ENCODE results near the gene OTUD5.
"Not testable (repeated sequence)": the region's sequence is repeated elsewhere in the genome, so short reads cannot be mapped to it uniquely, and the experiment has no call there.

Gene OTUD5

GRCh38 chrX:48957477-48957826, at the start of gene OTUD5:
Gene OTUD5, minus strand, starts transcription at chrX:48957607. Its CDS starts 37 bp downstream, at chrX:48957570.
- DNase-seq (ENCODE audit: low read depth in 1 of 2, low spot score in 1 of 2) = peak; percentile 52 to 54

GRCh38 chrX:49003696-49004095, 46.3 kb upstream of the OTUD5 start:
- no peak for DNase-seq (ENCODE audit: low read depth in 1 of 2, low spot score in 1 of 2)

- peak; percentile 56 to 65 for DNase-seq (ENCODE audit: low read depth in 1 of 2, low spot score in 1 of 2)
Measured at GRCh38 chrX:49002091-49002935, 44.9 kb upstream of the OTUD5 start, which contains the start of gene GRIPAP1. Gene GRIPAP1, minus strand, starts transcription at chrX:49002264. Its CDS starts 35 bp downstream, at chrX:49002229.

- peak in 1 of 2 donors; percentile 19 for DNase-seq (ENCODE audit: low read depth in 1 of 2, low spot score in 1 of 2)
Measured at GRCh38 chrX:49001521-49002090, 44.2 kb upstream of the OTUD5 start.

- DNase-seq (ENCODE audit: low read depth in 1 of 2, low spot score in 1 of 2) = no peak
Measured at GRCh38 chrX:49000636-49001035, 43.2 kb upstream of the OTUD5 start.

- no peak for DNase-seq (ENCODE audit: low read depth in 1 of 2, low spot score in 1 of 2)
Measured at GRCh38 chrX:48999030-48999429, 41.6 kb upstream of the OTUD5 start.

GRCh38 chrX:48998391-48998790, 41.0 kb upstream of the OTUD5 start:
- DNase-seq (ENCODE audit: low read depth in 1 of 2, low spot score in 1 of 2) = no peak

- DNase-seq (ENCODE audit: low read depth in 1 of 2, low spot score in 1 of 2) = no peak
Measured at GRCh38 chrX:48997865-48998264, 40.5 kb upstream of the OTUD5 start.

GRCh38 chrX:48997455-48997854, 40.0 kb upstream of the OTUD5 start:
- no peak for DNase-seq (ENCODE audit: low read depth in 1 of 2, low spot score in 1 of 2)

GRCh38 chrX:48996969-48997368, 39.6 kb upstream of the OTUD5 start:
- DNase-seq (ENCODE audit: low read depth in 1 of 2, low spot score in 1 of 2) = no peak

- no peak for DNase-seq (ENCODE audit: low read depth in 1 of 2, low spot score in 1 of 2)
Measured at GRCh38 chrX:48992341-48992740, 34.9 kb upstream of the OTUD5 start.

- DNase-seq (ENCODE audit: low read depth in 1 of 2, low spot score in 1 of 2) = no peak
Measured at GRCh38 chrX:48989483-48989882, 32.1 kb upstream of the OTUD5 start.

GRCh38 chrX:48983896-48984295, 26.5 kb upstream of the OTUD5 start:
- no peak for DNase-seq (ENCODE audit: low read depth in 1 of 2, low spot score in 1 of 2)

GRCh38 chrX:48983081-48983480, 25.7 kb upstream of the OTUD5 start:
- no peak for DNase-seq (ENCODE audit: low read depth in 1 of 2, low spot score in 1 of 2)

GRCh38 chrX:48981178-48981577, 23.8 kb upstream of the OTUD5 start:
- DNase-seq (ENCODE audit: low read depth in 1 of 2, low spot score in 1 of 2) = no peak

- DNase-seq (ENCODE audit: low read depth in 1 of 2, low spot score in 1 of 2) = not testable (repeated sequence)
Measured at GRCh38 chrX:48980341-48980740, 22.9 kb upstream of the OTUD5 start.

GRCh38 chrX:48978226-48978625, 20.8 kb upstream of the OTUD5 start:
- no peak for DNase-seq (ENCODE audit: low read depth in 1 of 2, low spot score in 1 of 2)

GRCh38 chrX:48976086-48976485, 18.7 kb upstream of the OTUD5 start:
- no peak for DNase-seq (ENCODE audit: low read depth in 1 of 2, low spot score in 1 of 2)

GRCh38 chrX:48975541-48975940, 18.1 kb upstream of the OTUD5 start:
- DNase-seq (ENCODE audit: low read depth in 1 of 2, low spot score in 1 of 2) = no peak

- no peak for DNase-seq (ENCODE audit: low read depth in 1 of 2, low spot score in 1 of 2)
Measured at GRCh38 chrX:48975041-48975440, 17.6 kb upstream of the OTUD5 start.

GRCh38 chrX:48974574-48974973, 17.2 kb upstream of the OTUD5 start:
- DNase-seq (ENCODE audit: low read depth in 1 of 2, low spot score in 1 of 2) = no peak

- no peak for DNase-seq (ENCODE audit: low read depth in 1 of 2, low spot score in 1 of 2)
Measured at GRCh38 chrX:48974033-48974432, 16.6 kb upstream of the OTUD5 start.
